NOMO-1 treated with dmso at 0.1 percent for 144 hours (cell line): ENCODE data around the gene S1PR4.
"Not testable (repeated sequence)": the region's sequence is repeated elsewhere in the genome, so short reads cannot be mapped to it uniquely, and the experiment has no call there.

Source experiments
- DNase-seq: peaks from one replicate; lab custom pipeline; 2025; ENCODE audit not compliant: unreplicated experiment; lab: John Stamatoyannopoulos, UW

S1PR4 gene

DNA sequence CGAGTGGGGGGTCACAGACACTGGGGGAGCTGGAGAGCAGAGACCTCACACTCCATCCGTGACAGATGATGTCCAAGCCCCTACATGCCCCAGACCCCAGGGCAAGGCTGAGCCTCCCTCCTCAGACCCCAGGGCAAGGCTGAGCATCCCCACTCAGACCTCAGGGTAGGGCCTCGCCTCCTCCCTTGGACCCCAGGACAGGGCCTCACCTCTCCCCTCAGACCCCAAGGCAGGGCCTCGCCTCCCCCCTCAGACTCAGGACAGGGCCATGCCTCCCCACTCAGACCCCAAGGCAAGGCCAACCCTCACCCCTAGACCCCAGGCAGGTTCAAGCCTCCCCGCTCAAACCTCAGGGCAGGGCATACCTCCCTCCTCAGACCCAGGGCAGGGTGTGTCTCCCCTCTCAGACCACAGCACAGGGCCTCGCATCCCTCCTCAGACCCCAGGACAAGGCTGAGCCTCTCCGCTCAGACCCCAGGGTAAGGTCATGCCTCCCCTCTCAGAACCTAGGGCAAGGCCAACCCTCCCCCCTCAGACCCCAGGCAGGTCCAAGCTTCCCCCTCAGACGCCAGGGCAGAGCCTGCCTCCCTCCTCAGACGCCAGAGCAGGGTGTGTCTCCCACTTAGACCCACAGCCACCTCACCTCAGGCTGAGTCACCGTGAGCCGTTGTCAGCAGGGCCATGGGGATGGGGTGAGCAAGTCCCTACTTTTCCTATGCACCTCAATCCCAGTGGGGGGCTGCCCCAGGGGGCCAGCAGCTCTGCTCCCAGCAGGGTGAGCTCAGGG lies 1.7 kb upstream of the S1PR4 start:
- DNase-seq = peak; percentile 27

DNA sequence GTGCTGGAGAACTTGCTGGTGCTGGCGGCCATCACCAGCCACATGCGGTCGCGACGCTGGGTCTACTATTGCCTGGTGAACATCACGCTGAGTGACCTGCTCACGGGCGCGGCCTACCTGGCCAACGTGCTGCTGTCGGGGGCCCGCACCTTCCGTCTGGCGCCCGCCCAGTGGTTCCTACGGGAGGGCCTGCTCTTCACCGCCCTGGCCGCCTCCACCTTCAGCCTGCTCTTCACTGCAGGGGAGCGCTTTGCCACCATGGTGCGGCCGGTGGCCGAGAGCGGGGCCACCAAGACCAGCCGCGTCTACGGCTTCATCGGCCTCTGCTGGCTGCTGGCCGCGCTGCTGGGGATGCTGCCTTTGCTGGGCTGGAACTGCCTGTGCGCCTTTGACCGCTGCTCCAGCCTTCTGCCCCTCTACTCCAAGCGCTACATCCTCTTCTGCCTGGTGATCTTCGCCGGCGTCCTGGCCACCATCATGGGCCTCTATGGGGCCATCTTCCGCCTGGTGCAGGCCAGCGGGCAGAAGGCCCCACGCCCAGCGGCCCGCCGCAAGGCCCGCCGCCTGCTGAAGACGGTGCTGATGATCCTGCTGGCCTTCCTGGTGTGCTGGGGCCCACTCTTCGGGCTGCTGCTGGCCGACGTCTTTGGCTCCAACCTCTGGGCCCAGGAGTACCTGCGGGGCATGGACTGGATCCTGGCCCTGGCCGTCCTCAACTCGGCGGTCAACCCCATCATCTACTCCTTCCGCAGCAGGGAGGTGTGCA lies 587 bp downstream of the S1PR4 start:
- DNase-seq = peak; percentile 28

DNA sequence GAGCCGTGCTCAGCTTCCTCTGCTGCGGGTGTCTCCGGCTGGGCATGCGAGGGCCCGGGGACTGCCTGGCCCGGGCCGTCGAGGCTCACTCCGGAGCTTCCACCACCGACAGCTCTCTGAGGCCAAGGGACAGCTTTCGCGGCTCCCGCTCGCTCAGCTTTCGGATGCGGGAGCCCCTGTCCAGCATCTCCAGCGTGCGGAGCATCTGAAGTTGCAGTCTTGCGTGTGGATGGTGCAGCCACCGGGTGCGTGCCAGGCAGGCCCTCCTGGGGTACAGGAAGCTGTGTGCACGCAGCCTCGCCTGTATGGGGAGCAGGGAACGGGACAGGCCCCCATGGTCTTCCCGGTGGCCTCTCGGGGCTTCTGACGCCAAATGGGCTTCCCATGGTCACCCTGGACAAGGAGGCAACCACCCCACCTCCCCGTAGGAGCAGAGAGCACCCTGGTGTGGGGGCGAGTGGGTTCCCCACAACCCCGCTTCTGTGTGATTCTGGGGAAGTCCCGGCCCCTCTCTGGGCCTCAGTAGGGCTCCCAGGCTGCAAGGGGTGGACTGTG lies 1.2 kb downstream of the S1PR4 start:
- no peak for DNase-seq

DNA sequence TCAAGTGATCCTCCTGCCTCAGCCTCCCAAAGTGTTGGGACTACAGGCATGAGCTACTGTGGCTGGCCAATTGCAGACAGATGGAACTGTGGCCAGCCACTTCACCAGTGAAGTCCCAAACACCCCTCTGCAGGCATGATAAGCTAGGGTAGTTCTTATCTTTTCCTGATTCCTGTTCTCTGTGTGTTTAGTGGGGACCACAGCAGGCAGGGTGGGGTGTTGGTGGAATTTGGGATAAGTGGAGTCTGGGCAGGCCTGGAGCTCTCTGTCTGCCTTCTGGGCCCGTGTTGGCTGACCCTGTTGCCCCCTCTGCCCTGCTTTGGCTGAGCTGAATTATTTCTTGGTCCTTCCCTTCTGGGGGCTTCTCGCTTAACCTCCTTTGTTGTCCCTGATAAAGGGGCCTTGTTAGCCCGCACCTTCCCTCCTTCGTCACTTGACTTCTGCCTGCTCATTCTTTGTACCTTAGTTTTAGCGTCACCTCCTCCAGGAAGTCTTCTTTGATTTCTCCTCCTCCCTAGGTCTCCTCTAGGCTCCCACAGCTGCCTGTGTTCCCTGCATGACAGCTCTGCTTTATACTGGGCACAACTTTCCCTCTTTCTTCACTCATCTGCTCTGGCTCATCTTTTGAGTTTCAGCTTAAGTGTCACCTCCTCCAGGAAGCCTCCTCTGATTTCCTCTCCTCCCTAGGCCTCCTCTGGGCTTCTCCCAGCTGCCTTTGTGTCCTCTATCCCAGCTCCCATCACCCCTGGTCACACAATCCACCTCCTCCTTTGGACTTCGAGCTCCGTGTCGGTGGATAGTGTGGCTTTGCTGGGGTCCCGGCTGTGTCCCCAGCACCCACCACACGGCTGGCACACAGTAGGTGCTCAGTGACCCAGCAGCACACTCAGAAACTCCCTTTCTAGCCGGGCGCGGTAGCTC lies 5.4 kb downstream of the S1PR4 start:
- DNase-seq = no peak

DNA sequence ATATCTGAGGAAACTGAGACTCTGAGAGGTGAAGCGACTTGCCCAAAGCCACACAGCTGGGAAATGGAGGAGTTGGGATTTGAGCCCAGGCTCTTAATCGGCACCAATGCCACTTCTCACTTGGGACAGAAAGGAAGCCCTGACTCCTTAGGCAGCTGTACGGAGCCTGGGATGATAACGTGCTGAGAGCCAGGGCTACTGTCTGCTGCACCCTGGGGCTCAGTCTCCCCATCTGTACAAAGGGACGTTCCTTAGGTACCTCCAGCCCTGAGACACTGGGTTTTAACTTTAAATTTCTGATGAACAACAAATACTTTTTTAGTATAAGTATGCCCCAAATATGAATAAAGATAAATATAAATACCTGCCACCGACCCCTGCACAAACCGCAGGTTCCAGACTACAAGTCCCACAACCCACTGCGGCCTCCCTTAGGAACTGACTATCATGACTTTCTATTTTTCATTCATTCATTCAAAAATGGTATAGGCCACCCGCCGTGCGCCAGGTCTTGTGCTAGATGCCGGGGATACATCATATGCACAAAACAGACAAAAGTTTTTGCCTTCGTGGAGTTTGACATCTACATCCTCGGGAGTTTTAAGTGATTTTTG lies 6.4 kb downstream of the S1PR4 start:
- DNase-seq = peak; percentile 65

DNA sequence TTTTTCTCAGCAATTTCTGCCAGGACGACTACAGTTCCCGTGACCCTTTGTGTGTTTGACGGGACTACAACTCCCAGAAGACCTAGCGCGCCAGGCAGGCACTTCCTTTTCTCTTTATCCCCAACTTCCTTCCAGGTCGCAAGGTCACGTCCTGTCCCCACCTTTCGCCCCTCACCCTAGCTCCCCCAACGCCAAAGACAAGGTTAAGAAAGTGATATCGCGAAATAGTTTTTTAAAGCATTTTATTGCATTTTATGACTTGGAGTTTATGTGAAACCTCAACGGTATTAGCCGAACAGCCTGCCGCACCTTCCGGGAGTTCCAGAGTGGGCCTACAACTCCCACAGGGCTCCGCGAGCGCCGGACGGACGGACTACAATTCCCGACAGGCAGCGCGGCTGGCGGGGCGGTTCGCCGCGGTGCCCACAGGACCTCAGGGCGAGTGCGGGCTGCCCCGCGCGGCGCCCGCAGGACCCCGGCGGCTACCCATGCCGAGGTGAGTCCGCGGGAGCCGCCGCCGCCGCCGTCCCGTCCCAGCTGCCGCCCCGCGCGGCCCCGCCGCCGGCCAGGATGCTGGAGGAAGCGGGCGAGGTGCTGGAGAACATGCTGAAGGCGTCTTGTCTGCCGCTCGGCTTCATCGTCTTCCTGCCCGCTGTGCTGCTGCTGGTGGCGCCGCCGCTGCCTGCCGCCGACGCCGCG lies 7.0 kb downstream of the S1PR4 start, which contains the start of gene NCLN:
NCLN (plus strand) TSS at position 470 of the 699 bp plus-strand sequence; CDS start at position 571, 101 bp downstream.
- DNase-seq = peak; percentile 95

DNA sequence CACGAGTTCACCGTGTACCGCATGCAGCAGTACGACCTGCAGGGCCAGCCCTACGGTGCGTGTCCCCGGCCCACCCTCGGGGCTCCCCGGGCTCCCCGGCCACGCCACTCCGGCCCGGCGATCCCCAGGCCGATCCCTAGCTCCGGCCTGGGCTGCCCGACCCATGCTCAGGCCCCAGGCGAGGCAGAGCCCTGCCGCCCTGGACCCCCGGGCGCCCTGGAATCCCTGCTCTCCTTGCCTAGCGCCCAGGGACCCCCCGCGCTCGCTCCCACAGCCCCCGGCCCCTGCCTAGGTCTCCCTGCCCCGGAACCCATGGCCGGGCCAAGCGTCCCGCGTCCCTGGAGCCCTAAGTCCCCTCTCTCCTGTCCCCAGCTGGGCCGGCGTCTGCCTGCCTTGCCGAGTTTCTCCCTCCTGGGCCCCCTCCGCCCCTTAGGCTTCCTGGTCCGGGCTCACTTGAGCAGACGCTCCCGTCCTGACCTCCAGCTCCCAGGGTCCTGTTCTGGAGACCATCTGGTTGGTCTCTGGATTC lies 7.7 kb downstream of the S1PR4 start:
- DNase-seq = no peak

DNA sequence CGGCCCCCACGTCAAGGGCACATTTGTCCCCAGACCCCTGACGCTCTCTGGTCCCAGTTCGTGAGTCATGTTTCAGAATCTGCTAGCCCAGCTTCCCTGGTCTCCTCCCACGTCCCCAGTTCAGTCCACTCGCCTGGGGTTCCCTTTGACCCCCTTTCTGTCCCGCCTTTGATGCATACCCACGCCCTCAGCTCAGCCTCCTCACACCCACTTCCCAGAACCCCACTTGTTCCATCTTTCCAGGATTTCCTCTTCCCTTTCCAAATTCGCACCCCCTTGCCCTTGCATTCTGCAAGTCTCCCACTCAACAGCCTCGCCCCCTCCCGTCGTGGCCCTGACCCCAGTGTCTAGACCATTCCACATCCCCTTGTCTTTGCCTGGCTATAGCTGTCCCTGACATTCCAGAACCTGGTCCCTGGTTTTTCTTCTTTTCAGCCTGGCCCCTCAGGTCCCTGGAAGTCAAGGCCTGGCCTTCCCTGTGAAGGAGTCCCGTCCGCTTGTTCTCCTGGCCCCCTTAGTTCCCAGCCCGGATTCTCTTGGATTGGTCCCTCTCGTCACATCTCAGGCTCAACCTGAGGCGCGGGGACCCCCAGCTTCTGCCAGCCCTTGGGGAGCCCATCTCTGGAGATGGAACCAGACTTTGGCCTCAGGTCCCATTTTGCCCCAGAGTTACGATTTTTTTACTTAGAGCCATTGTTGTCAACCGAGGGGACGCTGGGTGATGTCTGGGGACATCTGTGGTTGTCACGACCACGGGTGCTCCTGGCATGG lies 8.5 kb downstream of the S1PR4 start:
- DNase-seq = no peak

DNA sequence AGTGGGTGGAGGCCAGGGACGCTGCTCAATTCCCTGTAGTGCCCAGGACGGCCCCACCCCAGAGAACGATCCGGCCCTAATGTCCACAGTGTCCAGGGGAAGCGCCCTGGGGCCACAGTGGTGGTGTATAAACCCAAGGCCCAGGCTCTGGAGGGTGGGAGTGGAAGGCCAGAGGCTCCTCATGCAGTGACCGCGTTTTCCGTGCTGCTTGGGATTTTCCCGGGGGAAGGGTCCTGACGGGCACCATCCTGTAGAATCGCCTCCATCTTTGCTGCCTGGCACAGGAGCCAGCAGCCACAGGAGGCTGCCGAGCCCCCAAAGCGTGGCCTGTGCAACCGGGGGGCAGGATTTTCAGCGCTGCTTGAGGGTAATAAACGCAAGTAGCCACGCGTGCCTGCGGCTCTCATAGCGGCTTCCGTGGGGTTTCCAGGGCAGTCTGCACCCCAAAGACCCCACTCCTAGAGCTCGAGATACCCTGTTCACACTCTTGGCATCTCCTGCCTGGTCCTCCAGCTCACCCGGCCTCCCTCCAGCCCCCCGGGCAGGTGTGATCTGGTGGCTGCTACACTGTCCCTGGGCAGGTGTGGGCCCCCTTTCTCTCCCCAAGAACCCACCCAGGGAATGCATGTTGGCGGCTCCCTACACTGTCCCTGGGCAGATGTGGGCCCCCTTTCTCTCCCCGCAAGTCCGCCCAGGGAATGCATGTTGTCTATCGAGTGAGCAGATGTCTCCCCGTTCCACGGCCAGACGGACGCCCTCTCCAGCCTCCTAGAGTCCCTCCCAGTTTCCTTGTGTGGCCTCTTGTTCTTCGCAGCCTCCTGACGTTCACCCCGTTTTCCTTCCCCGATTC lies 9.3 kb downstream of the S1PR4 start:
- no peak for DNase-seq

DNA sequence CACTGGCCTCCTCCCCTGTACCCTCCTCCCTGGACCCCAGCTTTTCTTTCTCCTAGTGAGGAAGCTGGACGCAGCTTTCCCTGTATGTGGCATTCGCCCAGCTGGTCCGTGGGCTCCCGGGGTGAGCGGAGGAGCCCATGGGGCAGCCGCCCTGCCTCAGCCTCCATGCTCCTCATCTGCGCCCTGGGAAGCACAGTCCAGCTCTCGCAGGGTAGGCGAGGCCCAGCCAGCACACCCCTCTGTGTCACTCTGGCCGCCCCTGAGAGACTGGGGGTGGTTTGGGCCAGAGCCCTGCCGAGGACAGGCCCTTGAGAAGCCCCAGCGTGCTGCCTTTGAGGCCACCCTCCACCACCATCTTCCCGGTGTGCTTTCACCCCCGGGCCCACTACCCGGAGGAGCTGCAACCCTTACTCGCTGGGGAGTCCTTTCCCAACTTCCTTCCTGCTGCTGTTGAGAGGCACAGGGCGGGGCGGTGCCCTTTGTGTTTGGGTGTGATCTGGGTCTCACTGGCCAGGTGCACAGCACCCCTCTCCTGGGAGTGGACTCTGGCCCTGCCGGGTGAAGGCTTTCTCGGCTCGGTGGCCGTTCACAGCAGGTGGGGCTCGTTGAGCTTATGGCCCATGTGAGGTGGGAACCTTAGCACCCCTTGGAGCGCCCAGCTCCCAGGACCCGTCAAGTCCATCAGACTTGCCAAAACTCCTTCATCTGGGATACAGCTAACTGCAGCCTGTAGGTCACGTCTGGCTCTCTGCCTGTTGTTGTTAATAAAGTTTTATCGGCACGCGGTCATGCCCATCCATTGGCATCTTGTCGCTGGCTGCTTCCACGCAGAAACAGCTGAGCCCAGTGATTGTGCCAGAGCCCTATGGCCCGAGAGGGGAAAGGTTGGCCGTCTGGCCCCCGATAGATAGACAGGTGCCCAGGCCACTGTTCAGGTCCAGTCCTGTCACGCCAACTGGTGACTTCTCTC lies 10.3 kb downstream of the S1PR4 start:
- no peak for DNase-seq

DNA sequence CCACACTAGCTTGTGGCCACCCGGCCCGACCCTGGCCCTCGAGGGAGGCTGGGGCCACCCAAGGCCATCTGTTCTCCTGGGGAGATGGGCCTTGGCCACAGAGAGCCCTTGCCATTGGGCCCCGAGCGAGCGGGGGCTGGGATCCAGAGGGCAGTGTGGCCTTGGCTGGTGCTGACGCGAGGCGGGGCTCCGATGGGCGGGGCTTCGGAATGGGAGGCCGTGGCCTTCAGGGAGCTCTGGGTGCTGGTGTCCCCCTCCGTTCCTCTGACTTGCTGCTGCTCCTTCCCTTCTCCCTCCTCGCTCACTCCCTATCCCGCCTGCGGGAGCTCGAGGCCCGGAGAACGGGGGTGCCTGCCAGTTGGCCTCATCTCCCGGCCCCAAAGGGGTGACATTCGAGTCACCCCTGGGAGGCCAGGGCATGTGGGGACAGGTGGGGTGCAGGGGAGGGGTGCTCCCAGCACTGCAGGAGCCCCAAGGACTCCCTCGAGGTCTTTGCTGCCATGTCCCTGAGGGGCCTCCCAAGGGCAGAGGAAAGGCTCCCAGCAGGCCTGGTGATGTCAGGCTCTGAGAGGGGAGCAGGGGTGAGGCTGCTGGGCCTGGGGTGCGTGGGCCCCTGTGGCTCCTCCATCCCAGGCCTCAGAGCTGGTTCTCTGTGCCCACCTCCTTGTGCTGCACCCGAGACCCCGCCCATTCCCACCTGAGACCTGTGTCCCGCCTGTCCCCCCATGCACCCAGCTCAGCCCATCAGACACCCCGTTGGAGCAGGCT lies 11.3 kb downstream of the S1PR4 start:
- no peak for DNase-seq

DNA sequence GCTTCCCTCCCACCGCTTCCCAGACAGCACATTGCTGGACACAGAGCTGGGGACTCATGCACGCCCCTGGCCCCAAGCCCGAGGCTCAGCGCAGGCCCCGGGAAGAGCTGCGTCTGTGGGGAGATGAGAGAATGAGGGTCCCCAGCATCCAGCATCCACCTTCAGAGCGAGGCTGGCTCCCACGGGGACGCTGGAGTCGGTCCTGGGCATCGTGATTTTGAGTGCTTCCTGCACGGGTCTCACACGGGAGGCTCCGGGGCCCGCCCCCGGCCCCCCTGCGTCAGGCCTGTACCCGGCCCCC lies 11.9 kb downstream of the S1PR4 start:
- DNase-seq = no peak

DNA sequence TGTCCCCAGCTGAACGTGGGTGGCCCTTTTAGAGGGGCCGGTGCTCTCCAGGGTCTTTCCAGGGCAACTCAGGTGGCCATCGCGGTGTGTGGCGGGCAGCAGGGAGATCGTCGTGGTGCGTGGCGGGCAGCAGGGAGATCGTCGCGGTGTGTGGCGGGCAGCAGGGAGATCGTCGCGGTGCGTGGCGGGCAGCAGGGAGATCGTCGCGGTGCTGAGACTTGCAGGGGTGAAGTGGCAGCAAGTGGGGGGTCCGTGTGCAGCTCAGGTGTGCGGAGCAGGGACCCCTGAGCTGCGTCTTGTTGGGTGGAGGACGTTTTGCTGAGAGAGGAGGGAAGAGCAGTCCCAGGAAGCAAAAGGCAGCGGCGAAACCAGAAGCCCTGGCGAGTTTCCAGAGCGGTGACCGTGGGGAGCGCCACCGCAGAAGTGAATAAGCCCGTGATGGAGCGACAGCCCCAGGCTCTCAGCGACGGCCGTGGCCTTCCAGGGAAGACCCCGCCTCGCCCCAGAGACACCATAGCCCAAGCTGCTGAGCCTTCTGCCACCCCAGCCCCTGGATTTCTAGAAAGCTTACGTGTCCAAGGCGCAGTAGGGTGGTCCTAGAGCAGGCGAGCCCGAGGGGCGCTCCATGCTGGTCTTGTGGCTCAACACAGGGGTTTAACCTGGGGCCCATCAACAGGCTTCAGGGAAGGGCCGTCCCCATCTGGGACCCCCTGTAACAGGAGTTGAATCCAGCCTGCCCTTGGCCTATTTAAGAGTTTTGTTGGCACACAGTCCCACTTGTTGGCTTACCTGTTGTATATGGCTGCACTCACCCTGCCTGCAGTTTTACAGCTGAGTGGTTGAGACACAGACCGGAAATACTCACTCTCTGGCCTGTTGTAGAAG lies 12.6 kb downstream of the S1PR4 start:
- no peak for DNase-seq

DNA sequence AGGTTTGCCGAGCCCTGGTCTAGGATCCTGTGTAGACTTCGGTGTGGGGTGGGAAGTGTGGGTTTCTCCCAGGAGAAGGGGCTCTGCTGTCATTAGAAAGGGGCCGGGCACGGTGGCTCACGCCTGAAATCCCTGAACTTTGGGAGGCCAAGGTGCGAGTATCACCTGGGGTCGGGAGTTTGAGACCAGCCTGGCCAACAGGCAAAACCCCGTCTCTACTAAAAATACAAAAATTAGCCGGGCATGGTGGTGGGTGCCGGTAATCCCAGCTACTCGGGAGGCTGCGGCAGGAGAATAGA lies 13.2 kb downstream of the S1PR4 start:
- DNase-seq = not testable (repeated sequence)

DNA sequence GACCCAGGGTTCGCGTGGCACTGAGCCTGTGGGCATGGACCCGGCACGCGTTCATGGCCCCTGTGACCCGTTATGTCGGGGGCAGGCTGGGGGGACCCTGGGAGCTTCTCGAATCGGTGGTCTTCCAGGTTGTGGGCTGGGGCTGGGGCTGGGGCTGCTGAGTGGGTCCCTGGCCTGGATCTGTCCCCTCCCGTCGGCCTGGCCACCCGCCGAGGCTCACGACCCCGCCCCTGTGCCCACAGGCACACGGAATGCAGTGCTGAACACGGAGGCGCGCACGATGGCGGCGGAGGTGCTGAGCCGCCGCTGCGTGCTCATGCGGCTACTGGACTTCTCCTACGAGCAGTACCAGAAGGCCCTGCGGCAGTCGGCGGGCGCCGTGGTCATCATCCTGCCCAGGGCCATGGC lies 13.7 kb downstream of the S1PR4 start:
- no peak for DNase-seq

DNA sequence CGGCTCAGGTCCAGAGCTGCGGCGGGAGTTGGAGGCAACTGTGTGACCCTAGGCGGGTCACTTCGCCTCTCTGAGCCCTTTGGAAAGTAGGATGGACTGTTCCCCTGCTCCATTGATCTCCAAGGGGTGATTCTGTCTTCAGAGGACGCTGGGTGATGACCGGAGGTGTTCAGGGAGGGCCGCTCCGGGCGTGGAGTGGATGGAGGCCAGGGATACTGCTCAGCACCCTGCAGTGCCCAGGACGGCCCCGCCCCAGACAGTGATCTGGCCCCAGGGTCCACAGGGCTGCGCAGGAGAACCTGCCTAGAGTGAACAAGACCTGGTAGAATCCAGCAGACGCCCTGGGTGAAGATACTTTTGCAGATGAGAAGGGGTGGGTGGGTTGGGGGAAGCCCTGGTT lies 14.1 kb downstream of the S1PR4 start:
- no peak for DNase-seq
